Central memory CD8-positive, alpha-beta T cell (primary cell): ENCODE data around the gene PHEX.

Experiments
- ATAC-seq: fragments of 150-1000 bp; cut with Tn5 transposase; replicated peaks from 2 replicates; pipeline ENCODE4 v1.10.0; 2022; ENCODE audit warnings: mild to moderate bottlenecking, moderate FRiP score, moderate number of reproducible peaks; ENCODE audit not compliant: poor library complexity, severe bottlenecking; ENCODE audit errors: extremely low read depth
- DNase-seq, 2 donors: peaks; one replicate each; pipeline ENCODE4 v3.0.0; 2021; ENCODE audit warnings: low spot score in 2 of 2
- H3K27ac Mint-ChIP-seq: one replicate; pipeline ENCODE4 v1.8.0; 2022; ENCODE audit warnings: low read depth, mild to moderate bottlenecking, moderate library complexity, mixed read lengths
- H3K27me3 Mint-ChIP-seq: one replicate; pipeline ENCODE4 v1.8.0; 2022; ENCODE audit warnings: mixed read lengths
- H3K36me3 Mint-ChIP-seq: one replicate; pipeline ENCODE4 v1.8.0; 2022; ENCODE audit warnings: mild to moderate bottlenecking, moderate library complexity, mixed read lengths; ENCODE audit not compliant: insufficient read depth
- H3K4me1 Mint-ChIP-seq: one replicate; pipeline ENCODE4 v1.8.0; 2022; ENCODE audit warnings: mixed read lengths
- H3K4me3 Mint-ChIP-seq: one replicate; pipeline ENCODE4 v1.8.0; 2022; ENCODE audit warnings: mild to moderate bottlenecking, moderate library complexity, mixed read lengths
- H3K9me3 Mint-ChIP-seq: one replicate; pipeline ENCODE4 v1.8.0; 2022; ENCODE audit warnings: mixed read lengths

PHEX gene

GRCh38 chrX:22177950-22178515 lies 145.9 kb downstream of the PHEX start:
- Mint-ChIP-seq H3K27me3 (no peaks in the 10 kb centered on the region), H3K27ac (no peak overlapping the region), H3K9me3 (no peaks in the 10 kb centered on the region), H3K4me3 (no peak overlapping the region), H3K36me3 (no peaks in the 10 kb centered on the region), H3K4me1 (no peaks in the 10 kb centered on the region)
- ATAC-seq (no peak), DNase-seq (no peak)

DNA sequence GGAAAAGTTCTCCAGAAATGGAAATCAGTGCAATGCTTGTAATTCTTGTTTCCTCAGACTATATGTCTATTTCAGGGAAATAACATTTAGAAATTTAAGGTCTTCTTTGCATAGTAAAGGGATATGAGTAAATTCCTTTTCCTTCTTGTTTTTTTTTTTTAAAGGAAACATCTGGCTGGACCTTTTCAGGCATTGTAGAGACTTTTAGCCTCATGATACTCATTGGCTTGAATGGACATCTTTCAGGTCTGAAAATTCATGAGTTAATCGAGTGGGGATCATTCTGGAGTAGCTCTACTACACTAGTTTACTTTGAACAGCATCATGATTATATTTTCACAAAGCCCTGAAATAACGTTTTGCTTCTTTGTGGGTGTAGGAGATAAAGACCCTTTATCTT lies 152.0 kb downstream of the PHEX start:
- Mint-ChIP-seq H3K27me3 (peaks cover 5% of the 10 kb centered on the region), H3K27ac (no peak overlapping the region), H3K36me3 (no peaks in the 10 kb centered on the region), H3K9me3 (no peaks in the 10 kb centered on the region), H3K4me3 (no peak overlapping the region), H3K4me1 (no peaks in the 10 kb centered on the region)
- ATAC-seq (no peak), DNase-seq (no peak)

- Mint-ChIP-seq H3K4me1 (no peaks in the 10 kb centered on the region), H3K9me3 (no peaks in the 10 kb centered on the region), H3K27ac (no peak overlapping the region), H3K27me3 (peaks cover 5% of the 10 kb centered on the region), H3K4me3 (no peak overlapping the region), H3K36me3 (no peaks in the 10 kb centered on the region)
- ATAC-seq (no peak), DNase-seq (no peak)
Observed at GRCh38 chrX:22186165-22186564, 154.0 kb downstream of the PHEX start.

- DNase-seq (peak; percentile 12 to 13), ATAC-seq (peak; percentile 43)
- Mint-ChIP-seq H3K9me3 (no peaks in the 10 kb centered on the region), H3K4me1 (peaks cover 5% of the 10 kb centered on the region), H3K36me3 (no peaks in the 10 kb centered on the region), H3K4me3 (peak overlapping the region; percentile 31), H3K27ac (peak overlapping the region; percentile 58), H3K27me3 (peaks cover 9% of the 10 kb centered on the region)
Observed at GRCh38 chrX:22192419-22193060, 160.4 kb downstream of the PHEX start.

DNA sequence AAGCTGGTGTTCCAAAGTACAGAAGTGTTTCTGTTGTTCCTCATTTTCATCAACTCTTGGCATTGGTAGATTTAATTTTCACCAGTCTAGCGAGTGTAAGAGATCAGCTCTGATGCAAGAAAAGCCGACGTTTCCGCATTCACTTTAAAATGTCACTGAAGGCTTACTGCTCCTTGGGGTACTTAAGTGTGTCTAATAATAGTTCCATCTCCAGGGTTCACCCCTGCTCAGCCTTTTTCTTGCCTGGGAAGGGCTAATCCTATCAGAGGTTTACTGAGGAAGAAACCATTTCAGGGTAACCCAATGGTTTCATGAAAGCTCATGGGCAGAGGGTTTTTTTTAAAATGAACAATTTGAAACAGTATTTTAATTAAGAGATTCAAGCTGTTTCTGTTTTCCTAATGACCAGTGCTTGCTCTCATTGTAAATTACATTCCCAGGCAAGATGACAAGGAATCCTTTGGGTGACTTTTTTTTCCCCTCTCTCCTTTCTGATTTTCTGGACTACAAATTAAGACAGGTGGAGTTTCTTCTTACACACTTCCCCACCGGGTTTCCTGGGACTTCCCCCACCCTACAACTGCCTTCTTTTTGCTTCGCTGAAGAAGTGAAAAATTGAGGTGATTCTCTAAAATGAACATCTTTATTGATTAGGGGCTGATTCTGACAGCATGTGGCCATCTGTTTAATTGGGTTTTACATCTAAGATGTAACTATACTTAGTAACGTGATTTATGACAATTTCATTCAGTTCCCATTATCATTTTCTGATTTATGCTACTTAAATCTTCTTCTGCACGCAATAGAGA lies 161.9 kb downstream of the PHEX start:
- no peaks in the 10 kb centered on the region for H3K9me3 Mint-ChIP-seq
- peaks cover 5% of the 10 kb centered on the region for H3K4me1 Mint-ChIP-seq
- no peak overlapping the region for H3K4me3 Mint-ChIP-seq
- ATAC-seq (no peak), DNase-seq (no peak)
- no peak overlapping the region for H3K27ac Mint-ChIP-seq
- peaks cover 9% of the 10 kb centered on the region for H3K27me3 Mint-ChIP-seq
- H3K36me3 Mint-ChIP-seq, result no peaks in the 10 kb centered on the region

GRCh38 chrX:22194660-22194945 lies 162.5 kb downstream of the PHEX start:
- peaks cover 9% of the 10 kb centered on the region for H3K27me3 Mint-ChIP-seq
- no peaks in the 10 kb centered on the region for H3K9me3 Mint-ChIP-seq
- no peak overlapping the region for H3K27ac Mint-ChIP-seq
- ATAC-seq (no peak), DNase-seq (no peak)
- no peak overlapping the region for H3K4me3 Mint-ChIP-seq
- H3K36me3 Mint-ChIP-seq, result no peaks in the 10 kb centered on the region
- H3K4me1 Mint-ChIP-seq, result peaks cover 5% of the 10 kb centered on the region

- Mint-ChIP-seq H3K9me3 (no peaks in the 10 kb centered on the region), H3K27ac (no peak overlapping the region), H3K4me3 (no peak overlapping the region), H3K4me1 (peaks cover 5% of the 10 kb centered on the region), H3K27me3 (peaks cover 9% of the 10 kb centered on the region), H3K36me3 (no peaks in the 10 kb centered on the region)
- no peak for DNase-seq
- ATAC-seq, result no peak
Observed at GRCh38 chrX:22196149-22196548, 164.0 kb downstream of the PHEX start.

DNA sequence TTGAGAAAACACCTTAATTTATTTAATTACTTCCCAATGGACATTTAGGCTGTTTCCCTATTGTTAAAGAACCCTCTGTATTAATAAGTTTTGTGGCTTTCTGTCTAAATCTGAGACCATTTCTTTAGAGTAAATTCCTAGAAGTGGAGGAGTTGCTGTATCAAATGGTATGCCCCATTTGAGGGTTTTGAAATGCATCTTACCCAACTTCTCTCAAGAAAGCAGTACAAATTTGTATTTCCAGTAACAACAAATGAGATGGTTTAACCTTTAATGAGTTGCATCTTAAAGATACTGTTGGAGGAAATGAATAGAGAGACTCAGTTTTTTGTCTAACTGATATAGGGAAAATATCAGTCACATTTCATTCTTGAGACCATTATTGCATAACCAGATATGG lies 170.1 kb downstream of the PHEX start:
- Mint-ChIP-seq H3K27ac (no peak overlapping the region), H3K27me3 (peaks cover 10% of the 10 kb centered on the region), H3K36me3 (no peaks in the 10 kb centered on the region), H3K4me3 (no peak overlapping the region), H3K4me1 (no peaks in the 10 kb centered on the region), H3K9me3 (no peaks in the 10 kb centered on the region)
- ATAC-seq (no peak), DNase-seq (no peak)

- Mint-ChIP-seq H3K27me3 (peaks cover 10% of the 10 kb centered on the region), H3K27ac (no peak overlapping the region), H3K4me3 (no peak overlapping the region), H3K4me1 (no peaks in the 10 kb centered on the region), H3K9me3 (no peaks in the 10 kb centered on the region), H3K36me3 (no peaks in the 10 kb centered on the region)
- ATAC-seq (no peak), DNase-seq (no peak)
Observed at GRCh38 chrX:22203186-22203585, 171.1 kb downstream of the PHEX start.

DNA sequence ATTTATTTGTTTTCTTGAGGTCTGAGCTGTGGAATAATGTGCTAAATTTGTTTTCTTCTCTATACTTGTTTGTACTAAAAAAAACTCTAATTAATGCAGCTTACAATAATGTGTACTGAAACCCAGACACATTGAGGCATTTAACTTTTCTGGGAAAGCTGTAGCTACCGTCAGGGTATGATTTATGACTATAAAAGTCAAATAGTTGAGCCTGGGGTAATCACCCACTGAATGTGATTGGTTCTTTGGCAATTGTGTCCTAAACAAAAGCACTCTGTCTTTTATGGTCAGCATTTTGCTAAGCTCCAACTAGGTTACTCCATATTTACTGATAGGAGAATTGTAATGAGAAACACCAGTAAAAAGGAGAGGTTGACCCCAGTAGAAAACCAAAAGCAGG lies 174.7 kb downstream of the PHEX start:
- no peak overlapping the region for H3K4me3 Mint-ChIP-seq
- no peaks in the 10 kb centered on the region for H3K9me3 Mint-ChIP-seq
- ATAC-seq, result no peak

DNA sequence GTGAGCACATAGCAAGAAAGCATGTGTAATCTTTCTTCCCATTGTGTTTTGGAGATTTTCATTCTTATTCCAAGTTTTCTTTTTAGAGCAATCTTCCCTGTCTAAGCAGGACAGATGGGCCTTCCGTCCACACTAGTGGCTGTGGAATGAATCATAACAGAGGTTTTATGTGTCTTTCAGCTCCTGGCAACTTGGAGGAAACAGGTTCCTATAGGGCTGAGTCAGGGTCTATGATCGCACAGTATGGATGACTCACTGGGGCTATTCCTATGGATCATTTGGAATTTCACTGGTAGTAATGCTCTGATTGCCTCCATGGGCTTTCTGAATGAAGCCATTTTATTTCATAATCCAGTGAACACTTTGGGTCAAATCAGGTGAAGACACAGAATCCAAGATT lies 188.8 kb downstream of the PHEX start:
- no peak overlapping the region for H3K4me3 Mint-ChIP-seq
- no peak for DNase-seq
- H3K27me3 Mint-ChIP-seq, result no peaks in the 10 kb centered on the region
- no peaks in the 10 kb centered on the region for H3K4me1 Mint-ChIP-seq
- no peaks in the 10 kb centered on the region for H3K9me3 Mint-ChIP-seq
- ATAC-seq, result no peak
- no peaks in the 10 kb centered on the region for H3K36me3 Mint-ChIP-seq
- no peak overlapping the region for H3K27ac Mint-ChIP-seq

More for the DNA sequence above, 174.7 kb downstream of the PHEX start:
- no peak overlapping the region for H3K27ac Mint-ChIP-seq
- no peaks in the 10 kb centered on the region for H3K36me3 Mint-ChIP-seq
- no peaks in the 10 kb centered on the region for H3K4me1 Mint-ChIP-seq
- no peak for DNase-seq
- H3K27me3 Mint-ChIP-seq, result peaks cover 10% of the 10 kb centered on the region

DNA sequence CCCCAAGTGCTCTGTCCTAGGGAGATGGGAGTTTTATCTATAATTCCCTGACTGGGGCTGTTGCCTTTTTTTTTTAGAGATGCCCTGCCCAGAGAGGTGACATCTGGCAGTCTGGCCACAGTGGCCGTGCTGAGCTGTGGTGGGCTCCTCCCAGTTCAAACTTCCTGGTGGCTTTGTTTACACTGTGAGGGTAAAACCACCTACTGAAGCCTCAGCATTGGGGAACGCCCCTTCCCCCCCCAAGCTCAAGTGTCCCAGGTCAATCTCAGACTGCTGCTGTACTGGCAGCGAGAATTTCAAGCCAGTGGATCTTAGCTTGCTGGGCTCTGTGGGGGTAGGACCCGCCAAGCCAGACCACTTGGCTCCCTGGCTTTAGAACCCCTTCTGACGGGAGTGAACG lies 202.3 kb downstream of the PHEX start:
- H3K4me1 Mint-ChIP-seq, result no peaks in the 10 kb centered on the region
- H3K27me3 Mint-ChIP-seq, result peaks cover 19% of the 10 kb centered on the region
- H3K9me3 Mint-ChIP-seq, result no peaks in the 10 kb centered on the region
- ATAC-seq, result no peak
- H3K27ac Mint-ChIP-seq, result no peak overlapping the region
- no peak for DNase-seq
- no peak overlapping the region for H3K4me3 Mint-ChIP-seq
- H3K36me3 Mint-ChIP-seq, result peaks cover 2% of the 10 kb centered on the region

GRCh38 chrX:22237479-22237878 lies 205.4 kb downstream of the PHEX start:
- H3K9me3 Mint-ChIP-seq, result no peaks in the 10 kb centered on the region
- no peak for ATAC-seq
- peaks cover 17% of the 10 kb centered on the region for H3K27me3 Mint-ChIP-seq
- H3K4me3 Mint-ChIP-seq, result no peak overlapping the region
- no peaks in the 10 kb centered on the region for H3K4me1 Mint-ChIP-seq
- peaks cover 2% of the 10 kb centered on the region for H3K36me3 Mint-ChIP-seq
- no peak for DNase-seq
- H3K27ac Mint-ChIP-seq, result no peak overlapping the region
